Heart left ventricle (tissue), 13 donors: ENCODE data around the gene ABL1.

Experiments
- CTCF ChIP-seq, 12 donors: fragments of 200-600 bp; sonication (generic) in 4 of 12; IDR thresholded peaks; one replicate each; pipeline versions ENCODE4 v1.5.0 to v1.8.0; 2018 to 2022; ENCODE audit warnings: antibody characterized with exemption in 12 of 12, mild to moderate bottlenecking in 5 of 12
- POLR2A ChIP-seq, 2 donors: fragments of 450-650 bp; IDR thresholded peaks; one replicate each; pipeline ENCODE4 v1.6.1; 2017; ENCODE audit warnings: antibody characterized with exemption in 2 of 2, mild to moderate bottlenecking in 2 of 2, moderate library complexity in 2 of 2
- donor health status: ischemic (EF 13 %, LVEDD 7.1; RV severe dilation, severe dysfunction).
- donor health status: DM: no; HTN: yes; CAD: no.
- donor health status: DM: no; HTN: no; CAD: no.
- donor health status: ischemic (EF 25% LVEDD 6.9; RV normal size, moderate dysfunction).
- donor health status: ischemic (EF 25% LVEDD 5.7; RV mildly dilated, moderate dysfunction).
- donor health status: ischemic (EF 35%, LVEDD 5.7; RV mildly dilated, moderate dysfunction).
- donor health status: nonischemic (EF 11% LVEDD 7.7; RV severe dilation, severe dysfunction).
- donor health status: DM: yes; HTN: yes; CAD: no.
- donor health status: PGD.
- donor health status: ischemic (EF 29% LVEDD 5.4; RV normal size, mild dysfunction).
- donor health status: nonischemic (EF 23%, LVEDD 6.1; RV moderate dilation, normal function).

GRCh38 chr9:130847306-130848217 is 12.5 kb downstream of the ABL1 start:
- TF ChIP-seq CTCF (IDR thresholded peaks at IDR 0.05), result peak in 5 of 12 donors; percentile 10 to 35 (median 31)
- TF ChIP-seq POLR2A (IDR thresholded peaks at IDR 0.05), result no peak
